Measurements from ENCODE around the gene NME4. TPM values are rescaled to one million over a fixed set of nuclear protein-coding genes. Genes with fewer than 3 reads are reported as not detected.

The NME4 gene
- total and polyA plus RNA-seq, 2 donors from 2014 or later, result 56.6 to 100 TPM

GRCh38 chr16:372302-372983 is 24.6 kb upstream of the NME4 start:
- H3K9me3 ChIP-seq (ENCODE audit: control insufficient read depth in 2 of 3, insufficient read depth in 1 of 3, low read length in 3 of 3), result no peaks in the 10 kb centered on the region
- no peak overlapping the region for H3K9ac ChIP-seq (ENCODE audit: low read length in 3 of 3)
- H3K27ac ChIP-seq (ENCODE audit: low read depth in 2 of 2, low read length in 2 of 2), result no peak overlapping the region
- intact Hi-C loops (cut with DNase I), result no loop called here
- TF ChIP-seq CTCF (IDR thresholded peaks at IDR 0.05; ENCODE audit: borderline replicate concordance, extremely low read depth, insufficient read depth), result no peak
- DNase-seq, result no peak
- H3K27me3 ChIP-seq (ENCODE audit: control insufficient read depth, insufficient read depth, low read length), result no peaks in the 10 kb centered on the region
- peaks cover 0 to 15% (median 3%) of the 10 kb centered on the region in 3 donors for H3K36me3 ChIP-seq (ENCODE audit: control insufficient read depth in 2 of 3, insufficient read depth in 3 of 3, low read length in 3 of 3)
- no peak for FAIRE-seq
- H3K4me3 ChIP-seq (ENCODE audit: low read length in 3 of 3), result no peak overlapping the region
- peaks cover 0 to 9% (median 0%) of the 10 kb centered on the region in 3 donors for H3K4me1 ChIP-seq (ENCODE audit: control insufficient read depth in 2 of 3, insufficient read depth in 2 of 3, low read depth in 1 of 3, low read length in 3 of 3)

GRCh38 chr16:373020-373598 is 23.9 kb upstream of the NME4 start:
- no peak overlapping the region for H3K4me3 ChIP-seq (ENCODE audit: low read length in 3 of 3)
- H3K36me3 ChIP-seq (ENCODE audit: control insufficient read depth in 2 of 3, insufficient read depth in 3 of 3, low read length in 3 of 3), result peaks cover 0 to 15% (median 3%) of the 10 kb centered on the region in 3 donors
- DNase-seq, result no peak
- intact Hi-C loops (cut with DNase I), result no loop called here
- no peak overlapping the region for H3K27ac ChIP-seq (ENCODE audit: low read depth in 2 of 2, low read length in 2 of 2)
- peaks cover 0 to 9% (median 0%) of the 10 kb centered on the region in 3 donors for H3K4me1 ChIP-seq (ENCODE audit: control insufficient read depth in 2 of 3, insufficient read depth in 2 of 3, low read depth in 1 of 3, low read length in 3 of 3)
- FAIRE-seq, result no peak
- no peak for TF ChIP-seq CTCF (IDR thresholded peaks at IDR 0.05; ENCODE audit: borderline replicate concordance, extremely low read depth, insufficient read depth)
- H3K9ac ChIP-seq (ENCODE audit: low read length in 3 of 3), result no peak overlapping the region
- no peaks in the 10 kb centered on the region for H3K27me3 ChIP-seq (ENCODE audit: control insufficient read depth, insufficient read depth, low read length)
- H3K9me3 ChIP-seq (ENCODE audit: control insufficient read depth in 2 of 3, insufficient read depth in 1 of 3, low read length in 3 of 3), result no peaks in the 10 kb centered on the region

- H3K4me3 ChIP-seq (ENCODE audit: low read length in 3 of 3), result no peak overlapping the region
- no peaks in the 10 kb centered on the region for H3K27me3 ChIP-seq (ENCODE audit: control insufficient read depth, insufficient read depth, low read length)
- peak in 1 of 5 donors; percentile 77 for DNase-seq
- H3K4me1 ChIP-seq (ENCODE audit: control insufficient read depth in 2 of 3, insufficient read depth in 2 of 3, low read depth in 1 of 3, low read length in 3 of 3), result peaks cover 0 to 14% (median 0%) of the 10 kb centered on the region in 3 donors
- TF ChIP-seq CTCF (IDR thresholded peaks at IDR 0.05; ENCODE audit: borderline replicate concordance, extremely low read depth, insufficient read depth), result no peak
- peaks cover 0 to 10% (median 3%) of the 10 kb centered on the region in 3 donors for H3K36me3 ChIP-seq (ENCODE audit: control insufficient read depth in 2 of 3, insufficient read depth in 3 of 3, low read length in 3 of 3)
- no peak overlapping the region for H3K27ac ChIP-seq (ENCODE audit: low read depth in 2 of 2, low read length in 2 of 2)
- FAIRE-seq, result no peak
- H3K9ac ChIP-seq (ENCODE audit: low read length in 3 of 3), result no peak overlapping the region
- H3K9me3 ChIP-seq (ENCODE audit: control insufficient read depth in 2 of 3, insufficient read depth in 1 of 3, low read length in 3 of 3), result no peaks in the 10 kb centered on the region
- intact Hi-C loops (cut with DNase I), result no loop called here
These were observed 23.0 kb upstream of the NME4 start for GRCh38 chr16:373848-374615.

Measured in kidney (tissue), 14 donors.